HUES6 (cell line): ENCODE data around the gene CALM1.
A peak's percentile ranks its signal among the peaks of the same experiment; 100 is the strongest.

ENCODE experiments used
- H3K27ac ChIP-seq: 2 replicates; pipeline ENCODE4 v1.7.0; 2013; ENCODE audit warnings: low read depth, mild to moderate bottlenecking, low read length, inconsistent platforms
- H3K27me3 ChIP-seq: 2 replicates; pipeline ENCODE4 v1.6.1; 2013; ENCODE audit warnings: low read length; ENCODE audit not compliant: control insufficient read depth, insufficient read depth
- H3K36me3 ChIP-seq: 2 replicates; pipeline ENCODE4 v1.6.1; 2013; ENCODE audit warnings: low read length; ENCODE audit not compliant: control insufficient read depth, insufficient read depth
- H3K4me1 ChIP-seq: 2 replicates; pipeline ENCODE4 v1.6.1; 2013; ENCODE audit warnings: low read length; ENCODE audit not compliant: control insufficient read depth, insufficient read depth
- H3K4me3 ChIP-seq: 2 replicates; pipeline ENCODE4 v1.5.1; 2013; ENCODE audit warnings: low read depth, low read length
- H3K9ac ChIP-seq: one replicate; pipeline ENCODE4 v1.6.1; 2013; ENCODE audit warnings: mild to moderate bottlenecking, low read length
- H3K9me3 ChIP-seq: 2 replicates; pipeline ENCODE4 v1.6.1; 2013; ENCODE audit warnings: low read depth, low read length; ENCODE audit not compliant: control insufficient read depth, insufficient read depth

Gene CALM1

GRCh38 chr14:90426031-90426540 is 29.3 kb downstream of the CALM1 start:
- H3K9ac ChIP-seq, result no peak overlapping the region
- H3K27me3 ChIP-seq, result no peaks in the 10 kb centered on the region
- no peak overlapping the region for H3K4me3 ChIP-seq
- H3K27ac ChIP-seq, result no peak overlapping the region
- no peaks in the 10 kb centered on the region for H3K36me3 ChIP-seq
- H3K4me1 ChIP-seq, result peaks cover 17% of the 10 kb centered on the region
- 0 out of 2 replicates have a peak, but pooled peaks cover 4% of the 10 kb centered on the region for H3K9me3 ChIP-seq

GRCh38 chr14:90426663-90427062 is 29.8 kb downstream of the CALM1 start:
- H3K9ac ChIP-seq, result no peak overlapping the region
- peaks cover 17% of the 10 kb centered on the region for H3K4me1 ChIP-seq

DNA sequence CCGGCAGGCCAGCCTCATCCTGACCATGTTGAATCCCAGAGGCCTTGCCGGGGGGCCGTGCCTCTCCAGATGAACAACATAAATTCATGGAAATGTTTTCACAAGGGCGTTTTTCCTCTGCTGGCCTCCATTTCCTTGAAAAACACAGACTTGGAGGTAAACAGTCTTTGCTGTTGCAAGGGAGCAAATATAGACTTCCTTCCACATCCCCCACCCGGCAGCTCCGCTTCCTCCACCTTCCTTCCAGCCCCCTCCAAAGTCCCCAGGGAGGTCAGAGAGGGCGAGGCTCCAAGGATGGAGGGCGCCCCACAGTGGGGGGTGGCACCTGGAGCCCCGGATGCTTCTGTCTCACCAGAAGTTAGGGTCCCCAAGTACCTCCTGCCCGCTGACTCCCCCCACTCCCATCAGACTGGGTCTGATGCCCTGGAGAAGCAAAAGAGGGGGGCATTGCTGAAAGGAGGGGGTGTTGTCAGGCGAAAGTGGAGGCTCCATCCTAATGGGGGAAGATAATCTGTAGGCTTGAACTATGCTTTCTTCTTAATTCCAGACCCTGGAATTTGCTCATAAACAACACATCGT is 31.1 kb downstream of the CALM1 start:
- Histone ChIP-seq H3K36me3 (no peaks in the 10 kb centered on the region), H3K4me3 (no peak overlapping the region), H3K9ac (no peak overlapping the region), H3K27me3 (no peaks in the 10 kb centered on the region), H3K9me3 (0 out of 2 replicates have a peak, but pooled peaks cover 4% of the 10 kb centered on the region), H3K4me1 (peaks cover 17% of the 10 kb centered on the region), H3K27ac (no peak overlapping the region)

More at GRCh38 chr14:90426663-90427062, 29.8 kb downstream of the CALM1 start:
- no peaks in the 10 kb centered on the region for H3K36me3 ChIP-seq
- 0 out of 2 replicates have a peak, but pooled peaks cover 4% of the 10 kb centered on the region for H3K9me3 ChIP-seq
- H3K27me3 ChIP-seq, result no peaks in the 10 kb centered on the region
- H3K27ac ChIP-seq, result no peak overlapping the region
- H3K4me3 ChIP-seq, result no peak overlapping the region

DNA sequence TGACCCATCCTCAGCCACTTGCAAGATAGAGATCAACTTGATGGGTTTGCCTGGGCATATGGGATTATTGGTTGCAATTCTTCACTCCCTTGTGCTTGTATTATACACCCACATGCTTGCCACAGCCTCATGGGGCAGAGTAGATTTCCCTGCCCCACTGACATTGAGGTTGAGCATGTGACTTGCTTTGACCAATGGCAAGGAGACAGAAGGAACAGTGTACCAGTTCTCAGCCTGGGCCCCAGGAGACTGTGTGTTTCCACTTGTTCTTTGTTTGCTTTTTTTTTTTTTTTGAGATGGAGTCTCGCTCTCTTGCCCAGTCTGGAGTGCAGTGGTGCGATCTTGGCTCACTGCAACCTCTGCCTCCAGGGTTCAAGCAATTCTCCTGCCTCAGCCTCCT is 31.8 kb downstream of the CALM1 start:
- peaks cover 17% of the 10 kb centered on the region for H3K4me1 ChIP-seq
- H3K36me3 ChIP-seq, result no peaks in the 10 kb centered on the region
- H3K9me3 ChIP-seq, result 0 out of 2 replicates have a peak, but pooled peaks cover 4% of the 10 kb centered on the region
- H3K27ac ChIP-seq, result no peak overlapping the region
- H3K4me3 ChIP-seq, result no peak overlapping the region
- H3K27me3 ChIP-seq, result no peaks in the 10 kb centered on the region
- H3K9ac ChIP-seq, result no peak overlapping the region

- Histone ChIP-seq H3K9ac (no peak overlapping the region), H3K27ac (no peak overlapping the region), H3K36me3 (no peaks in the 10 kb centered on the region), H3K4me1 (peaks cover 11% of the 10 kb centered on the region), H3K4me3 (no peak overlapping the region), H3K9me3 (0 out of 2 replicates have a peak, but pooled peaks cover 4% of the 10 kb centered on the region), H3K27me3 (no peaks in the 10 kb centered on the region)
Measured at GRCh38 chr14:90429236-90429635, 32.4 kb downstream of the CALM1 start.

DNA sequence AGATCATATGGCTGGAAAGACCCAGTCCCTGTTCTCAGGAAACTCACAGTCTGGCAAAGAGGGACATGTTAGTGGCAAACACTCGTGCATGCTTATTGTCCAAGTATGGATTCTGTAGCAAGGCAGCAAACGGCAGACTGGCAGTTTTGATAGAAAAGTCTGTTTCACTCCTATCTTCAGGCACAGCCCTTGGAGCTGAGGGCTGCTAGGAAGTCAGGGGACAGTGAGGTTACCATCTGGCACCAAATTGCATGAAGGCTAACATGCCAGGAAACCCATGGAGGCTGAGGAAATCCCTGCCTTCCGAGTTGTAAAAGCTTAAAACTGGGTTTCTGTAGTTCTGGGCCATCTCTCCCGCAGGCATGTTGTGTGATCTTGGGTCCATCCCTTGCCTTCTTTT is 32.9 kb downstream of the CALM1 start:
- Histone ChIP-seq H3K4me1 (peaks cover 6% of the 10 kb centered on the region; the same call in 1 of the 2 replicates), H3K9me3 (0 out of 2 replicates have a peak, but pooled peaks cover 4% of the 10 kb centered on the region), H3K9ac (no peak overlapping the region), H3K27ac (no peak overlapping the region), H3K36me3 (no peaks in the 10 kb centered on the region), H3K27me3 (no peaks in the 10 kb centered on the region), H3K4me3 (no peak overlapping the region)

GRCh38 chr14:90434370-90435020 is 37.7 kb downstream of the CALM1 start:
- Histone ChIP-seq H3K27ac (no peak overlapping the region), H3K9ac (no peak overlapping the region), H3K4me3 (no peak overlapping the region), H3K4me1 (peaks cover 3% of the 10 kb centered on the region; the same call in 1 of the 2 replicates), H3K27me3 (no peaks in the 10 kb centered on the region), H3K9me3 (no peaks in the 10 kb centered on the region), H3K36me3 (no peaks in the 10 kb centered on the region)

DNA sequence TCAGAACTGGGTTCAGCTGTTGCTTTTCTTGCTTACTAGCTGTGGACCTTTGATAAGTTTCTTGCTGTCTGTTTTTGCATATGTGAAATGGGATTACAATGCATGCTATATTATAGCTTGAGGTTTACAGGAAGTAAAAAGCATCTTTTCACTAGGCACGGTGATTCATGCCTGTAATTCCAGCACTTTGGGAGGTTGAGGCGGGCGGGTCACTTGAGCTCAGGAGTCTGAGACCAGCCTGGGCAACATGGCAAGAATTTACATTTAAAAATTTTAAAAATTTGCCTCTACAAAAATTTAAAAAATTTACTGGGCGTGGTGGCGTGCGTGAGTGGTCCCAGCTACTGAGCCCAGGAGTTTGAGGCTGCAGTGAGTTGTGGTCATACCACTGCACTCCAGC is 42.0 kb downstream of the CALM1 start:
- no peak overlapping the region for H3K9ac ChIP-seq
- no peaks in the 10 kb centered on the region for H3K36me3 ChIP-seq
- H3K27me3 ChIP-seq, result no peaks in the 10 kb centered on the region
- H3K27ac ChIP-seq, result no peak overlapping the region
- H3K9me3 ChIP-seq, result no peaks in the 10 kb centered on the region
- H3K4me1 ChIP-seq, result peaks cover 36% of the 10 kb centered on the region
- H3K4me3 ChIP-seq, result no peak overlapping the region

DNA sequence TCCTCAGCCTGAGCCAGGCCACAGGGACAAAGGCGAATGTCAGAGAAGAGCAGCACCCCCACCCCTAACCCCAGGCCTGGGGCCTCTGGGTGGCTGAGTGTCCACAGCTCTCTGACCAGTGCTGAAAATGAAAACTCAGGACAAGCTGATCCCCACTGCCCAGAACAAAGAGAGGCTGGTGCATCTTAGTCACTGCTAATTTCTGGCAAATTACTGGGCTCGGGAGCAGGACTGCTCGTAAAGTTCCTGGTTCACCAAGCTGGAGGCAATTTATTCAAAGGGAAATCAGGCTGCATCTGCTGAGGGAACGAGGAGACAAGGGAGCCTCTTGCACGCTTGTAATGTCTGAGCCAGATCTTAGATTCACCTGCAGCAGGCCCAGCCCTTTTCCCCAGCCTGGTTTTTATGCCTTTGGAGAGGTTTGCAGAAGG is 43.2 kb downstream of the CALM1 start:
- peaks cover 42% of the 10 kb centered on the region for H3K4me1 ChIP-seq
- H3K9me3 ChIP-seq, result no peaks in the 10 kb centered on the region
- H3K27ac ChIP-seq, result peak overlapping the region; percentile 10; the same call in 1 of the 2 replicates
- H3K36me3 ChIP-seq, result no peaks in the 10 kb centered on the region
- H3K27me3 ChIP-seq, result no peaks in the 10 kb centered on the region
- H3K4me3 ChIP-seq, result no peak overlapping the region
- H3K9ac ChIP-seq, result peak overlapping the region; percentile 28

DNA sequence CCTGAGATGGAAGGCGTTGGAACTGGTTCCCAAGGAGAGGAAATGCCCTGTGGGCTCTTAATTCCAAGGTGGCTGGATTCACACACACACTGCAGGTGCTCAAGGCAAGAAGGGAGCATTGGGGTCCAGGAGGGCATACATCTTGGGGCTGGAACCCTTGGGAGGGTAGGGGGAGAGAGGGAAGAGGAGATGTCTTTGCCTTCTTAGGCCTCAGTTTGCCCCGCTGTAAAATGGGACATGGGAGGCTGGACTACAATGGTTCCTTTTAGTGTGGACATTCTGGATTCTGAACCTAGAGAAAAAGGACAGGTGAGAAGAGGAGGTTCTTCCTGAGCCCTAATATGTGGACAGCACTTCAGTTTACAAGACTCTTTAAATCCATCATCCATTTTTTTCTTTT is 43.8 kb downstream of the CALM1 start:
- Histone ChIP-seq H3K27me3 (no peaks in the 10 kb centered on the region), H3K27ac (no peak overlapping the region), H3K4me3 (no peak overlapping the region), H3K36me3 (no peaks in the 10 kb centered on the region), H3K4me1 (peaks cover 42% of the 10 kb centered on the region), H3K9ac (no peak overlapping the region), H3K9me3 (no peaks in the 10 kb centered on the region)

DNA sequence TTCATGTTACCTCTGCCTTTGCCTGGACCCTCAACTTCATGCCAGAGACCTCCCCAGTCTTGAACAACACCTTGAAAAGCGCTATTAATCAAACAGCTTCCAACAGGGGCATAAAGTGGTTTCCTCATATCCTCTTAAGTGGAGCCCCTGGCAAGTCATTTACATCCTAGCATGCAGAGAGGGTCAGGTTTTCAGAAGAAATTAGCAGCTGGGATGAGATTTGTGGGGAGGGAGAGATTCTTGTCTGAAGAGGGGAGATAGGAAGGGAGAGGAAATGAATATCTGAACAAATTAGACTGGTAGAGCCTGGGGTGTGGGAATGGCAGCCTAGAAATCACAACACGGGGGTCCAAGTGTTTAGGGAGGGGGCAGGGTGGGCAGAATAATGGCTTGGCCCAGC is 45.6 kb downstream of the CALM1 start:
- Histone ChIP-seq H3K9ac (no peak overlapping the region), H3K4me1 (peaks cover 42% of the 10 kb centered on the region), H3K27ac (no peak overlapping the region), H3K36me3 (no peaks in the 10 kb centered on the region), H3K27me3 (no peaks in the 10 kb centered on the region), H3K4me3 (no peak overlapping the region), H3K9me3 (peaks cover under 1% of the 10 kb centered on the region; the same call in 1 of the 2 replicates)
